GM12891 (cell line): ENCODE results near the gene PDLIM7.
A peak's percentile ranks its signal among the peaks of the same experiment; 100 is the strongest.

Source experiments
- PAX5 ChIP-seq: IDR thresholded peaks from 2 replicates; pipeline ENCODE4 v1.6.1; 2011; ENCODE audit warnings: low read length, moderate library complexity, mild to moderate bottlenecking; ENCODE audit not compliant: insufficient read depth, severe bottlenecking
- POLR2A ChIP-seq: IDR thresholded peaks from 2 replicates; pipeline ENCODE4 v1.6.1; 2011; ENCODE audit warnings: low read depth, low read length, control low read depth
- POLR2AphosphoS5 ChIP-seq: IDR thresholded peaks from 2 replicates; pipeline ENCODE4 v1.6.1; 2011; ENCODE audit warnings: low read depth, low read length, control low read depth
- SPI1 ChIP-seq: IDR thresholded peaks from 2 replicates; pipeline ENCODE4 v1.6.1; 2011; ENCODE audit warnings: low read depth, low read length, control low read depth
- TAF1 ChIP-seq: IDR thresholded peaks from 2 replicates; pipeline ENCODE4 v1.6.1; 2011; ENCODE audit warnings: low read depth, low read length, control low read depth

DNA sequence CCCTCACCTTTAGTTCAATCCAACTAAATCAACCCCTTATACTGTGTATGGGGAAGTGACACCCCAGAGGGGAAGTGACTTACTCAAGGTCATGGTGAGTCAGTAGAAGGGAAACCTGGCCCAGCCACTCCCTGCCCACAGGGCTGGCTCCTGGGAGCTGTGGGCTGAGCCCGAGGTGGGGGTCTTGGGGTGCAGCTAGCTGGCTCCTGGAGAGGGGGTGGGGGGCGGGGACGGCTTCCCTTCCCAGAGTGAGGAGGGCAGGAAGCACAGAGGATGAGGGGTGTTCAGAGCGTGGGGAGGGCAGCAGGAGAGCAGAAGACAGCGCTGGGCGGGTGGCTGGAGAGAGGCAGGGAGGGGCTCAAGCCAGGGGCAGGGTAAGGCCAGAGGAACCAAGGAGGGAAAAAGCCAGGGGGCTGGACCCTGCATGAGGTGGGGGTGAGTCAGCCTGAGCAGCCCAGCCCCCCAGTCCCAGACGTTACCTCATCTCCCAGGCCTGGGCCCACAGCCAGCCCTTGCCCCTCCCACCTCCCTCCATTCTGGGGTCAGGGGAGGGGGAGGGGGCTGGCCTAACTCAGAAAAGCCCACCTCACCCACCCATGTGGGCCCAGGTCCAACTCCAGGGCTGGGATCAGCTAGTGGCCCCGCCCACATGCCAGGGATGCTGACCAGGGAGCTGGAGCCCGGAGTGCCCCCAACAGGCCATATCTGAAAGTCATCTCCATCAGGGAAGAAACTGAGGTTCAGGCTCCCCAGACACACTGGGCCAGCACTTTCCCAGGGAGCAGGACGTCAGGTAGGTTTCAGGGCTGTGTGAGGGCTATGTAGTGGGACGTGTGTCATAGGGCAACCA is 2.8 kb downstream of the PDLIM7 start:
- TF ChIP-seq POLR2AphosphoS5 (no peak), SPI1 (peak; percentile 94), POLR2A (no peak; the same call in 1 of the 2 replicates), PAX5 (no peak), TAF1 (no peak)
